GM13977 (cell line): ENCODE data around the gene MAP2K1.

ENCODE experiments used
- DNase-seq: peaks from one replicate; pipeline ENCODE4 v3.0.0; 2012; ENCODE audit warnings: low spot score
- in situ Hi-C: fragments of 300-500 bp; cut with MboI; formaldehyde crosslinking; loops from one replicate; pipeline ENCODE4 v1.12.0; 2022; ENCODE audit warnings: low sequenced_read_pairs, low pct_unique_long_range_greater_than_20kb, mixed read lengths, inconsistent platforms; ENCODE audit not compliant: unreplicated experiment
- TF ChIP-seq, protein P1 (sequence below): IDR thresholded peaks from 2 replicates; pipeline ENCODE4 v1.5.1; 2012; ENCODE audit warnings: mild to moderate bottlenecking, control low read depth; ENCODE audit not compliant: insufficient read depth; ENCODE audit errors: extremely low read depth, missing control alignments

Gene MAP2K1

DNA sequence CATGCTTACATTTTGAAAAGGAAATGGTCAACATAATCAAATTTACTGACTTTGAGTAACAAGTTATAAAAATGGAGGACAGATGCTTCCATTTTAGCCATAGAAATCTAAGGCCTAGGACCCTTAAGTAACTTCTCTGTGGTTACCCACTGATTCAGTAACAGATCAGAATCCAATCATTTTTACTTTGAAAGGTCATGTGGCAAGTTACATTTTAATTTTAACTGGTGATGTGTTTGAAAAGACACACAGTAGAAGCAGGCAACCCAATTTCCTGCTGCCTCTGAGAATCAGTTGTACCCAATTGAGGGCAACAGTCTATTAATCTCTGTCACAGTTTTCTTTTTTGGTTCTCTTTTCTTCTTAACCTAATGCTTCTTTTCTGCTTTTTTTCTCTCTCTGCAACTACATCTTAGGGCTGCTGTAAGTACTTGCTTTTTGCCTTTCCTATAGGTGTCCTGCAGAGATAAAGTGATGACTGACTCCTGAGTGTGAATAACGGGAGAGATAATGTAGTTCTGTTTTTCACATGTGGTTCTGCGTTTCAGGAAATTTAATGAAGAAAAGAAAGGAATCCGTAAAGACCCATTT, 121.7 kb downstream of the MAP2K1 start:
- DNase-seq, result no peak
- in situ Hi-C loops, result no loop called here
- TF ChIP-seq, protein P1, sequence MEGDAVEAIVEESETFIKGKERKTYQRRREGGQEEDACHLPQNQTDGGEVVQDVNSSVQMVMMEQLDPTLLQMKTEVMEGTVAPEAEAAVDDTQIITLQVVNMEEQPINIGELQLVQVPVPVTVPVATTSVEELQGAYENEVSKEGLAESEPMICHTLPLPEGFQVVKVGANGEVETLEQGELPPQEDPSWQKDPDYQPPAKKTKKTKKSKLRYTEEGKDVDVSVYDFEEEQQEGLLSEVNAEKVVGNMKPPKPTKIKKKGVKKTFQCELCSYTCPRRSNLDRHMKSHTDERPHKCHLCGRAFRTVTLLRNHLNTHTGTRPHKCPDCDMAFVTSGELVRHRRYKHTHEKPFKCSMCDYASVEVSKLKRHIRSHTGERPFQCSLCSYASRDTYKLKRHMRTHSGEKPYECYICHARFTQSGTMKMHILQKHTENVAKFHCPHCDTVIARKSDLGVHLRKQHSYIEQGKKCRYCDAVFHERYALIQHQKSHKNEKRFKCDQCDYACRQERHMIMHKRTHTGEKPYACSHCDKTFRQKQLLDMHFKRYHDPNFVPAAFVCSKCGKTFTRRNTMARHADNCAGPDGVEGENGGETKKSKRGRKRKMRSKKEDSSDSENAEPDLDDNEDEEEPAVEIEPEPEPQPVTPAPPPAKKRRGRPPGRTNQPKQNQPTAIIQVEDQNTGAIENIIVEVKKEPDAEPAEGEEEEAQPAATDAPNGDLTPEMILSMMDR, result no peak

DNA sequence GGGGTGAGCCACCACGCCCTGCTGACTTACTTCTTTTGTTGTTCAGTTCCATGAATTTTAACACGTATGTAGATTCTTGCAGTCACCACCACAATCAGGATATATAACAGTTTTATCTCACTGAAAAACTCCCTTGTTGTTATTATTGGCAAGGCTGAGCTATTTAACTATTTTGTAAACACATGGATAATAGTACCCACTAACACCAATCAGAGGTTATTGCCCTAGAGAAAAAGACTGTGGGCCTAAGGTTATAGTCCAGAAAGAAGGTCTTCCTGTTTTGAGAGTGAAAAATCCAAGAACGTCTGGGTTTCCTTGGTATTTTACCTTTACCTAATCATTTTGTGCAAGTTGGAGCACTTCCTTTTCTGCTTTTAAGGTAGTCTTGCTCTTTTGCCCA, 127.9 kb downstream of the MAP2K1 start:
- no peak for DNase-seq
- TF ChIP-seq, protein P1, result no peak
- in situ Hi-C loops, result no loop called here

DNA sequence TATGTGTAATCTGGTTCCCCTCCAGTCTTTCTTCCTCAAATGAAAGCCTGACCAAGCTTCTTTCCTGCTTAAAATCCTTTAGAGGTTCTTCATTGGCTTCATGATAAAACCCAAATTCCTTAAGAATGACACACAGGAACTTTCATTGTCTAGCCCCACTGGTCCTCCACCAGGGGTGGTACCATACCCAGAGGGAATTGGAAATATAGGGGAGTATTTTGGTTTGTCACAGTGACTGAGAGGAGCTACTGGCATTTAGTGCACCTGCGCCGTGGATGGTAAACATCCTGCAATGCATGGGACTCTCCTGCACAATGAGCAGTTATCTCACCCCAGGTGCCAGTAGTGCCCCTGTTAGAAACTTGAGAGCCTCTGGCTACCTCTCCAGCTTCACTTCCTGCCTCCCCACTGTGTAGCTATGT, 129.2 kb downstream of the MAP2K1 start:
- in situ Hi-C loops, result no loop called here
- TF ChIP-seq, protein P1, result no peak
- DNase-seq, result no peak

DNA sequence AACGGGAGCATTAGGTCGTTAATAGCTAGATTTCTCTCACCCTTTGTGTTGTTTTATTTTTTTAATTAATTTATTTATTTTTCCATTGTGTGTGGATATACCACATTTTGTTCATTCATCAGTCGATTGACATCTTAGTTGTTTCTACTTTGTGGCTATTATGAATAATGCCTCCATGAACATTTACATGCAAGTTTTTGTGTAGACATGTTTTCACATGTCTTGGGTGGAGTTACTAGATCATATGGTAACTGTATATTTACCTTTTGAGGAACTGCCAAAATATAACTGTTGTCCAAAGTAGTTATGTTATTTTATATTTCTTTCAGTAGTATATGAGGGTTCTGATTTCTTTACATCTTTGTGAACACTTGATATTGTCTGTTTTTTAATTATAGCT, 137.2 kb downstream of the MAP2K1 start:
- in situ Hi-C loops, result no loop called here
- no peak for DNase-seq

DNA sequence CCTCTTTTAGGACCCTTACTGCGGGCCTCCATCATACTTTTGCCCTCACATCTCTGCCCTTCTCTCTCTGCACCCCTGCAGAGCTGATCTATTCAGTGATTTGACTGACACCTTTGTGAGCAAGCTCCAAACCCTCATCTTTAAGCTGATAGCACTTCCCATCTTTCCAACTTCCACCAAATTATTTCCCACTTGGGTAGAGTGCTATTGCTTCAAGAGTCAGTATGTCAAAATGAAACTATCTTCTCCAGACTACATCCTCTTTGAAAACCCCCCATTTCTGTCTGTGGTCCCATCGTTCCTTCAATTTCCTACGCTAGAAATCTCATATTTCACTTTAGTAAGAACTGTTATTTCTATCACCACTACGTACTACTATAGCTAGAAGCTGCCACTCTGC, 138.1 kb downstream of the MAP2K1 start:
- in situ Hi-C loops, result no loop called here

More for the DNA sequence above, 137.2 kb downstream of the MAP2K1 start:
- TF ChIP-seq, protein P1, result no peak

DNA sequence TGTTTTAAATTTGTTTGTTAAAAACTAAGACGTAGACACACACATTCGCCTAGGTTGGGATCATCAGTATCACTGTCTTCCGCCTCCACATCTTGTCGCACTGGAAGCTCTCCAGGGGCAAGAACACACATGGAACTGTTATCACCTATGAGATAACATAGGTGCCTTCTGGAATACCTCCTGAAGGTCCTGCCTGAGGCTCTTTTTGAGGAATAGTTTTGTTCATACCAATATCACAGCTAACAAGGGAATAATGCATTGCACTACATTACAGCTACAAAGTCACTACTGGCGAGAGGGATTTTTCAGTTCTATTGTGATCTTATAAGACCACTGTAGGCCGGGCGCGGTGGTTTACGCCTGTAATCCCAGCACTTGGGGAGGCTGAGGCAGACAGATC, 148.3 kb downstream of the MAP2K1 start:
- TF ChIP-seq, protein P1, result no peak
- in situ Hi-C loops, result no loop called here
- no peak for DNase-seq

More for the DNA sequence above, 138.1 kb downstream of the MAP2K1 start:
- DNase-seq, result no peak
- TF ChIP-seq, protein P1, result no peak
